ENCODE measurements around the gene VPS11.
"Not testable (repeated sequence)": the region's sequence is repeated elsewhere in the genome, so short reads cannot be mapped to it uniquely, and the experiment has no call there.

The VPS11 gene

DNA sequence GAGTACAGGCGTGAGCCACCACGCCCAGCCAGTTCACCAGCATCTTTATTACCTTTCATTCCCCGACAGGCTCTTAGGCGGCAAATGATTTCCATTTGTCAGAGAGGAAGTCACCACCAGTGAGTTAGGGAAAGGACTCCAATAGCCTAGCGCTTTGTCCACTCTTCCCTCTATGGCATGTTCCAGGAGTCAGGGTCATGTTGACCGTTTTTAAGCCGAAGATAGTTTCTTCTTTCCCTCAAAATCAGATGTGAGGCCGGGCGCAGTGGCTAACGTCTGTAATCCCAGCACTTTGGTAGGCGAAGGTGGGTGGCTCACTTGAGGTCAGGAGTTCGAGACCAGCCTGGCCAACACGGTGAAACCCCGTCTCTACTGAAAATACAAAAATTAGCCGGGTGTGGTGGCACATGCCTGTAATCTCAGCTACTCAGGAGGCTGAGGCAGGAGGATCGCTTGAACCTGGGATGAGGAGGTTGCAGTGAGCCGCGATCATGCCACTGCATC is 35.6 kb downstream of the VPS11 start:
- DNase-seq (ENCODE audit: low read depth in 2 of 2): not testable (repeated sequence)

DNA sequence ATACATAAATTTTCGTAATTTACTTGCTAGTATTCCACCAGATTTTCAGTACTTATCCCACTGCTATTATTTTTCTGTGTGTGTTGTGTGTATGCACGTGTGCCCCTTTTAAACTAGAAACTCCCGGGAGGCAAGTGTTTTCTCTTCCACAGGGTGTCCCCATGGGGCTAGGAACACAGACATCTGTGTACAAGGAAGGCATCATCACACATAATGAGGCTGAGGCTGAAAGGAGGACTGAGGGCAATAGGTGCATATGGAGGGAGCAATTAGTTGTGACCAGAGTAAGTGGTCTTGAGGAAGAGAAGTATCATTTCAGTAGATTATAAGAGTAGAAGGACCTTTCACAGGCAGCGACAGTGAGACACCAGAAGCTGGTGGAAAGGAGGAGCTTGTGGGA is 36.2 kb downstream of the VPS11 start:
- DNase-seq (ENCODE audit: low read depth in 2 of 2): no peak

GRCh38 chr11:119106564-119107537 is 39.2 kb downstream of the VPS11 start, which contains the start of gene C2CD2L:
Gene C2CD2L, plus strand, starts transcription at chr11:119107344. Its CDS starts 398 bp downstream, at chr11:119107742.
- DNase-seq (ENCODE audit: low read depth in 2 of 2): peak; percentile 75 to 79

DNA sequence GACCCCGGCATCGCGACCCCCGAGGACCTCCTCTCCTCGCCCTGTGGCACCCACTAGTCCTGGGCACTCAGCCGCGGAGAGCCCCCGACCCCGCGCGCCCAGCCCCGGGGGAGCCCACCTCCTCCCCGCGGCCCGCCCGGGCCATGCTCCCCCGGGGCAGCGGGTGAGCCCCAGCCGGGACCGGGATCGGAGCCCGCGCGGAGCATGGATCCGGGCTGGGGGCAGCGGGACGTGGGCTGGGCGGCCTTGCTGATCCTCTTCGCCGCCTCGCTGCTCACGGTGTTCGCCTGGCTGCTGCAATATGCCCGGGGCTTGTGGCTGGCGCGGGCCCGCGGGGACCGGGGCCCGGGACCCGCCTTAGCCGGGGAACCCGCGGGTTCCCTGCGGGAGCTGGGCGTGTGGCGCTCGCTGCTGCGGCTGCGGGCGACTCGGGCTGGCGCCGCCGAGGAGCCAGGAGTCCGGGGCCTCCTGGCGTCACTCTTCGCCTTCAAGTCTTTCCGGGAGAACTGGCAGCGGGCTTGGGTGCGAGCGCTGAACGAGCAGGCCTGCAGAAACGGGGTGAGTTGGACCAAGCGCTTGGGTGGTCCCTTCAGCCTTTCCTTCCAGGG is 40.0 kb downstream of the VPS11 start:
- DNase-seq (ENCODE audit: low read depth in 2 of 2): no peak

DNA sequence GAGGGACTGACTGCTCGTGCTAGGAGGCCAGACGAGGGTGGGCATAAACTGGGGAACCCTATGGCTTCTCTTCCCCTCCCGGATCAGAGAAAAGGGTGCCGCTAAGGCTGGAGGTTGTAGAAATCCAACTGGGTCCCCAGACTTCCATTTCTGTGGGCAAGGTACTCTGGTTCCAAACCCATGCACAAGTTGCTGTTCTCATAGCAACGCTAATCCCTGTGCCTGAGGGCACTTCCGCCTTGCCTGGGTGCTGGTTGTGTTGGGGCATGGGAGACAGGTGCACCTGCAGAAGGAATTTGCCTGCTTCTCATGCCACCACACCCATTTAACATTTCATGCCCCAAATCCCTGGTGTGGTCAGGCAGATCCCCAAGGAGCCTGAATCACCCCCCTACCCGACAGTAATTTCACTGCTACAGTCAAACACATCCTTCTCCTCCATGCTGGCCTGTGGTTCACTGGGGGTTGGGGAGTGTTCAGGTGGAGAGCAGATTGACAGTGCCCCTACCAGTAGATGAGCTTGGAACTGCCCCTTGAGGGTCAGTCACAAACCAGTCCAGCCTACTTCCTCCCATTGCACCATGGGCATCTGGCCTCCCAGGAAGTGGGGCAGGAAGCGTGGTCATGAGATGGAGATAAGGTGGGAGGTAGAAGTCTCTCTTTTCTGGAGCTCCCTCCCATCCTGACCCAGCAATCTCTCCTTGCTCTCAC is 40.7 kb downstream of the VPS11 start:
- no peak for DNase-seq (ENCODE audit: low read depth in 2 of 2)

DNA sequence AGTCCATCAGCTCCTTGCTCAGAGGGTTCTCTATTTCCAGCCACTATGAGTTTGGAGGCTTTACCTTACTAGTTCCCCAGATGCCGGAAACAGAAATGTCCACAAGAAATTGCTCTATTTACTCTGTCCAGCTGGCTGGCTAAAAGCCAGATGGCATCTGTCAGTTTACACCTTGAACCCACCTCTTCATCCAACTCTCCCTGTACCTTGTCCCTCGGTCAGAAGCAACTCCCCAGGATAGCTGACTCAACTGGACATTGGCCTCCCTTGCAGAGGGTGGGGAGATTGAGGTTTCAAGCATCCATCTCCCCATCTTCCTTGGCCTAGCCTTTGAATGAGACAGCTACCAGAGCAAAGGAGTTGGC is 41.2 kb downstream of the VPS11 start:
- no peak for DNase-seq (ENCODE audit: low read depth in 2 of 2)

GRCh38 chr11:119109843-119110242 is 42.2 kb downstream of the VPS11 start:
- DNase-seq (ENCODE audit: low read depth in 2 of 2): no peak

- no peak for DNase-seq (ENCODE audit: low read depth in 2 of 2)
These were observed 42.8 kb downstream of the VPS11 start for GRCh38 chr11:119110439-119110838.

DNA sequence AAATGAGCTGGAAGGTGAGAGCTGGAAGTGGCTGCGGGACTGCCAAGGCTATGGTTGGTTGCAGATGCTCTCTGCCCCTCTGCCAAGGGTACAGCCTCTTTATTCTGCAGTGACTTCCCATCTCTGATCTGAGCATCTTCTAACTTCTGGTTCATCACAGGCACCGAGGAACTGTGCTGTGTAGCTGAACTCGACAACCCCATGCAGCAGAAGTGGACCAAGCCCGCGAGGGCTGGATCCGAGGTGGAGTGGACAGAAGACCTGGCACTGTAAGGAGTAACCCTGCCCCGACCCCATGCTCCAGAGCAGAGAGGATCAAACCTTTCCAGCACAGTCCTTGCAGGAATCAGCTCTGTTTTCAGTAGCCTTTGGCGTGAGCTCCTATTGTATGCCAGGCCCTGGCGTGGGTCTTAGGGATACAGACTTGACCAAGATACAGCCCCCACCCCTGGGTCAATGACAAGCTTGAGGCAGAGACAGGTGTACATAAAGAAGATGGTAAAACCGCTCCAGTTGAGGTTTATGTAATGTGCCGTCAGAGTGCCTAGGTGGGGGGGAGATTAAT is 43.8 kb downstream of the VPS11 start:
- no peak for DNase-seq (ENCODE audit: low read depth in 2 of 2)

DNA sequence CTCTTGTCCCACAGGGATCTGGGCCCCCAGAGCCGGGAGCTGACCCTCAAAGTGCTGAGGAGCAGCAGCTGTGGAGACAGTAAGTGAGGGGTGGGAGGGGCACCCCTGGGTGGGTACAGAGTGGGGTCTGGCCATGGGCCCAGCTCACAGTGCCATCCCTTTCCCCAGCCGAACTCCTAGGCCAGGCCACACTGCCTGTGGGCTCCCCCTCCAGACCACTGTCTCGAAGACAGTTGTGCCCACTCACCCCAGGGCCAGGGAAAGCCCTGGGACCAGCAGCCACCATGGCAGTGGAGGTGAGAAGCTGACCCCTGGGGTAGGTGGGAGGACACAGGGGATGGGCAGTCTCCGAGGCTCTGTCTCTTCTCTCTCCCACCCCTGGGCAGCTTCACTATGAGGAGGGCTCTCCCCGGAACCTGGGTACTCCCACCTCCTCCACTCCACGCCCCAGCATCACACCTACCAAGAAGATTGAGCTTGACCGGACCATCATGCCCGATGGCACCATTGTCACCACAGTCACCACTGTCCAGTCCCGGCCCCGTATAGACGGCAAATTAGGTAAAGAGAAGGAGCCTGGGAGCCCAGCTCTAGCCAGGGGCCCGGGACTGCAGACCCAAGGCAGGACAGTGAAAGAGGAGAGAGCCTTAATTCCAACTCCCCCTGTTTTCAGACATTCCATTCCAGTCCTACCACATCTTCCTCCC is 44.8 kb downstream of the VPS11 start:
- no peak for DNase-seq (ENCODE audit: low read depth in 2 of 2)

GRCh38 chr11:119113716-119114115 is 46.1 kb downstream of the VPS11 start:
- no peak for DNase-seq (ENCODE audit: low read depth in 2 of 2)

DNA sequence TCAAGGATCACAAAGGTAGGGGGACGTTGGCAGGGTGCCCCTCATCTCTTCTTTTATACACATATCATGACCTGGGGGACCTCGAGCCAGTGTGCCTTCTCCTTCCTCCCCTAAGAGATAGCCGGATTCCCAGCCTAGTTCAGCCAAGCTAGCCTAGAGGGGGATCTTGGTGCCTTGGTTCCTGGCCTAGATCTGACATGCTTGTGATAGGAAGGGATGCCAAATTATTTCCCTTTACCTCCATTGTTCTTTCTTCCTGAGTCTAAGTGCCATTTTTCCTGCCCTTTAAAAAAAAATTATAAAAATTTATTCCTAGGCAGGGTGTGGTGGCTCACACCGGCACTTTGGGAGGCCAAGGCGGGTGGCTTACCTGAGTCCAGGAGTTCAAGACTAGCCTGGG is 46.7 kb downstream of the VPS11 start:
- no peak for DNase-seq (ENCODE audit: low read depth in 2 of 2)

DNA sequence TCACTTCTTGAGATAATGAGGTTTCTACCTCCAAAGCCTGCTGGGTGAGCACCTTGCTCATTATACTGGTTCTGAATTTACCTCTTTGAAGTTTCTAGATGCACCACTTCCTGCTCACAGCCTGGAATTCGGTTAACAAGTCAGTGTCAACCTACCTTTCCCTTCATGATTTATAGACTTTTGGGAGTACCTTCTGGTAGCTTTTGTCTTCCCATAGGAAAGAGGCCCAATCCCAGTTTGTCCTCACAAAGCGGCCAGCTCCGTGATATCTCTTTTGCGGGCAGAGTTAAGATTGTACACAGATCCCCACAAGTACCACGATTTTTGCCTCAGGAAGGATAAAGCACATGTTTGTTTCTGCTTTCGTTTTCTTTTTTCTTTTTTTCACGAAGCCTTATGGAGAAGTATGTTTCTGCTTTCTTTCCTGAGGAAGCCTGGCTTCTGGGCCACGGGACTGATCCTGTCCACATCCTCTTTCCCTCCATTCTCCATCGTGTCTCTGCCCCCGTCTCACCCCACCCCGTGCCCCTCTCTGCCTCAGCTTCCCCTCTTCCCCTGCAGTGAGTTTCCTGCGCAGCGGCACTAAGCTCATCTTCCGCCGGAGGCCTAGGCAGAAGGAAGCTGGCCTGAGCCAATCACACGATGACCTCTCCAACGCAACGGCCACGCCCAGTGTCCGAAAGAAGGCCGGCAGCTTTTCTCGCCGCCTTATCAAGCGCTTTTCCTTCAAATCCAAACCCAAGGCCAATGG is 48.0 kb downstream of the VPS11 start:
- DNase-seq (ENCODE audit: low read depth in 2 of 2): no peak

DNA sequence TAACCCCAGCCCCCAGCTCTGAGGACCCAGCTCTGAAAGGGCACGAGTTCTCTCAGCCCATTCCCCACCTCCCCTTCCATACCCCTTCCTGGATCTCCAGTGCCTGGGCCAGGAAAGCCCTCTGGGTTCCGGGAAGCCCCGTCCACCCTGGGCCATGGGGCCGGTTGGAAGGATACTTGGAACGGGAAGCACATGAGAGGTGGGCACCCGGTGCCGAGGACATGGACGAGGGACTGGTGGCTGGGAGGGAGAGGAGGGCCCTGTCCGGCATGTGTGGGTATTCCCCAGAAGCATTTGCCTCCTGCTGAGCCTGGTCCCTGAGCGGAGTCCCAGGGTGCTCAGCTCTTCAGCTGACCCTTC is 48.6 kb downstream of the VPS11 start:
- no peak for DNase-seq (ENCODE audit: low read depth in 2 of 2)

GRCh38 chr11:119116601-119117000 is 49.0 kb downstream of the VPS11 start:
- no peak for DNase-seq (ENCODE audit: low read depth in 2 of 2)

- DNase-seq (ENCODE audit: low read depth in 2 of 2): no peak
These were observed 49.5 kb downstream of the VPS11 start for GRCh38 chr11:119117004-119117706.

DNA sequence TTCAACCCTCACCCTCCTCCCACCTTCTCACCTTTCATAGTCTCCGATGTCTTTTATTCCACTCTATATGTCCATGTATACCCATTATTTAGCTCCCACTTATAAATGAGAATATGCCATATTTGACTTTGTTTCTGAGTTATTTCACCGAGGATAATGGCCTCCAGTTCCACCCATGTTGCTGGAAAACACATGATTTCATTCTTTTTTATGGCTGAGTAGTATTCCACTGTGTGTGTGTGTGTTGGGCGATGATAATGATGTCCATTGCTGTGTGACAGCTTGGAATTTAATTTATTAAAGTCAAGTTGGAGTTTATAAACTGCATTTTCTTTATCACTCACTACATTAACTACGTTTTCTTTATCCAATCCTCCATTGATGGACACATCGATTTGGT is 50.6 kb downstream of the VPS11 start:
- no peak for DNase-seq (ENCODE audit: low read depth in 2 of 2)

GRCh38 chr11:119118946-119119345 is 51.3 kb downstream of the VPS11 start:
- no peak for DNase-seq (ENCODE audit: low read depth in 2 of 2)

DNA sequence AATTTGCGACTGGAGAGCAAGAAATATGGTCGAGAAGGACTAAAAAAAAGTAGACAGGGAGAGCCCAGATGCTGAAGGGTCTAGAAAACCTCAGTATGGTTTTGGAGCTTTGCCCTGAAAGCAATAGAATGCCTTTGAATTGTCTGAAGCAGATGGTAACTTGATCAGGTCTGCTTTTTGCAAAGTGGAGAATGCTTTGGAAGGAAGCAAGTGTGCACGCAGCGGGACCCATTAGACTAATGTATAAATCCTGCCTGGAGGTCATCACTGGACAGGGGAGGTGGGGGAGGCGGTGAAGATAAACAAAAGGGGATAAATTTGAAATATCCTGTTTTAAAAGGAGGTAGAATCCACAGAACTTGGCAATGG is 53.0 kb downstream of the VPS11 start:
- peak; percentile 52 to 54 for DNase-seq (ENCODE audit: low read depth in 2 of 2)
